Panc1 (cell line): ENCODE measurements around the gene RAPGEF3.

Experiments used
- POLR2AphosphoS5 ChIP-seq: IDR thresholded peaks from 2 replicates; pipeline ENCODE4 v1.6.1; 2012; ENCODE audit warnings: mild to moderate bottlenecking, low read depth, low read length, moderate library complexity
- TF ChIP-seq, protein P1 (sequence below): fragments of 450-650 bp; IDR thresholded peaks from 2 replicates; pipeline ENCODE4 v1.5.1; 2017; ENCODE audit warnings: mild to moderate bottlenecking

GRCh38 chr12:47752552-47752951 is 6.1 kb downstream of the RAPGEF3 start:
- TF ChIP-seq POLR2AphosphoS5 = no peak
- TF ChIP-seq, protein P1, sequence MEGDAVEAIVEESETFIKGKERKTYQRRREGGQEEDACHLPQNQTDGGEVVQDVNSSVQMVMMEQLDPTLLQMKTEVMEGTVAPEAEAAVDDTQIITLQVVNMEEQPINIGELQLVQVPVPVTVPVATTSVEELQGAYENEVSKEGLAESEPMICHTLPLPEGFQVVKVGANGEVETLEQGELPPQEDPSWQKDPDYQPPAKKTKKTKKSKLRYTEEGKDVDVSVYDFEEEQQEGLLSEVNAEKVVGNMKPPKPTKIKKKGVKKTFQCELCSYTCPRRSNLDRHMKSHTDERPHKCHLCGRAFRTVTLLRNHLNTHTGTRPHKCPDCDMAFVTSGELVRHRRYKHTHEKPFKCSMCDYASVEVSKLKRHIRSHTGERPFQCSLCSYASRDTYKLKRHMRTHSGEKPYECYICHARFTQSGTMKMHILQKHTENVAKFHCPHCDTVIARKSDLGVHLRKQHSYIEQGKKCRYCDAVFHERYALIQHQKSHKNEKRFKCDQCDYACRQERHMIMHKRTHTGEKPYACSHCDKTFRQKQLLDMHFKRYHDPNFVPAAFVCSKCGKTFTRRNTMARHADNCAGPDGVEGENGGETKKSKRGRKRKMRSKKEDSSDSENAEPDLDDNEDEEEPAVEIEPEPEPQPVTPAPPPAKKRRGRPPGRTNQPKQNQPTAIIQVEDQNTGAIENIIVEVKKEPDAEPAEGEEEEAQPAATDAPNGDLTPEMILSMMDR = no peak
